Midbrain (tissue), 1 donor: ENCODE measurements around the gene TRMT2A.

Experiments used
- DNase-seq: peaks from one replicate; lab custom pipeline; 2025; lab: John Stamatoyannopoulos, UW

The TRMT2A gene

GRCh38 chr22:20063271-20064139 is 53.5 kb downstream of the TRMT2A start:
- DNase-seq: no peak

GRCh38 chr22:20062766-20063083 is 54.3 kb downstream of the TRMT2A start:
- no peak for DNase-seq

- no peak for DNase-seq
Measured at GRCh38 chr22:20062043-20062765, 54.8 kb downstream of the TRMT2A start.
